Measurements from ENCODE around the gene KCTD16. TPM values are rescaled to one million over a fixed set of nuclear protein-coding genes. Genes with fewer than 3 reads are reported as not detected.

Gene KCTD16
- polyA plus RNA-seq, 1 of the 3 experiments (the other 2 are of a cell fraction), result 0.03 TPM

- 0 out of 2 replicates have a peak overlapping the region, but pooled peaks have one; percentile 14 for H2AFZ ChIP-seq (ENCODE audit: low read depth)
- H4K20me1 ChIP-seq (ENCODE audit: insufficient read depth), result no peaks in the 10 kb centered on the region
- no peak for DNase-seq
- H3K9ac ChIP-seq, result no peak overlapping the region
- H3K9me3 ChIP-seq, result no peaks in the 10 kb centered on the region
- no peak overlapping the region for H3K4me3 ChIP-seq (ENCODE audit: low read depth in 2 of 2, low read length in 1 of 2)
- H3K27me3 ChIP-seq (ENCODE audit: insufficient read depth), result no peaks in the 10 kb centered on the region
- H3K4me1 ChIP-seq (ENCODE audit: control insufficient read depth in 1 of 2, insufficient read depth in 2 of 2, low read depth in 1 of 2, low read length in 1 of 2), result peaks cover 4 to 9% of the 10 kb centered on the region in 2 experiments; a peak in 3 of 4 replicates
- H3K4me2 ChIP-seq, result no peak overlapping the region
- no peaks in the 10 kb centered on the region for H3K79me2 ChIP-seq (ENCODE audit: insufficient read depth)
- no peak for TF ChIP-seq SIN3A (IDR thresholded peaks at IDR 0.05; ENCODE audit: borderline replicate concordance, low read depth, low read length)
- TF ChIP-seq, protein P1, sequence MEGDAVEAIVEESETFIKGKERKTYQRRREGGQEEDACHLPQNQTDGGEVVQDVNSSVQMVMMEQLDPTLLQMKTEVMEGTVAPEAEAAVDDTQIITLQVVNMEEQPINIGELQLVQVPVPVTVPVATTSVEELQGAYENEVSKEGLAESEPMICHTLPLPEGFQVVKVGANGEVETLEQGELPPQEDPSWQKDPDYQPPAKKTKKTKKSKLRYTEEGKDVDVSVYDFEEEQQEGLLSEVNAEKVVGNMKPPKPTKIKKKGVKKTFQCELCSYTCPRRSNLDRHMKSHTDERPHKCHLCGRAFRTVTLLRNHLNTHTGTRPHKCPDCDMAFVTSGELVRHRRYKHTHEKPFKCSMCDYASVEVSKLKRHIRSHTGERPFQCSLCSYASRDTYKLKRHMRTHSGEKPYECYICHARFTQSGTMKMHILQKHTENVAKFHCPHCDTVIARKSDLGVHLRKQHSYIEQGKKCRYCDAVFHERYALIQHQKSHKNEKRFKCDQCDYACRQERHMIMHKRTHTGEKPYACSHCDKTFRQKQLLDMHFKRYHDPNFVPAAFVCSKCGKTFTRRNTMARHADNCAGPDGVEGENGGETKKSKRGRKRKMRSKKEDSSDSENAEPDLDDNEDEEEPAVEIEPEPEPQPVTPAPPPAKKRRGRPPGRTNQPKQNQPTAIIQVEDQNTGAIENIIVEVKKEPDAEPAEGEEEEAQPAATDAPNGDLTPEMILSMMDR (IDR thresholded peaks at IDR 0.05), result no peak
- TF ChIP-seq TCF12 (IDR thresholded peaks at IDR 0.05), result no peak
- TF ChIP-seq GABPA (IDR thresholded peaks at IDR 0.05; ENCODE audit: low read depth), result no peak
- 70% methylated on average over 2 of the region's 2 CpGs for WGBS (ENCODE audit: low lambda C conversion rate)
- peak overlapping the region in 1 of 2 experiments; percentile 9; a peak in 1 of 4 replicates for H3K27ac ChIP-seq (ENCODE audit: low read depth in 2 of 2, low read length in 1 of 2)
- peaks cover 5% of the 10 kb centered on the region for H3F3A ChIP-seq (replicated peaks; ENCODE audit: insufficient read depth)
- no peaks in the 10 kb centered on the region for H3K36me3 ChIP-seq (replicated peaks in 1 of 2; ENCODE audit: control insufficient read depth in 1 of 2, insufficient read depth in 2 of 2, low read length in 1 of 2)
- H3K9me2 ChIP-seq, result no peaks in the 10 kb centered on the region
- CTCF ChIA-PET, result interaction anchor here (1.3 to 3.5 kb wide), 2 partner anchors 11 to 20 kb away, joined by 4 to 12 read pairs; no protein-coding TSS in a partner anchor
- POLR2A ChIA-PET, result no interaction called here
Observed at GRCh38 chr5:144122081-144122480, 48.6 kb upstream of the KCTD16 start.

DNA sequence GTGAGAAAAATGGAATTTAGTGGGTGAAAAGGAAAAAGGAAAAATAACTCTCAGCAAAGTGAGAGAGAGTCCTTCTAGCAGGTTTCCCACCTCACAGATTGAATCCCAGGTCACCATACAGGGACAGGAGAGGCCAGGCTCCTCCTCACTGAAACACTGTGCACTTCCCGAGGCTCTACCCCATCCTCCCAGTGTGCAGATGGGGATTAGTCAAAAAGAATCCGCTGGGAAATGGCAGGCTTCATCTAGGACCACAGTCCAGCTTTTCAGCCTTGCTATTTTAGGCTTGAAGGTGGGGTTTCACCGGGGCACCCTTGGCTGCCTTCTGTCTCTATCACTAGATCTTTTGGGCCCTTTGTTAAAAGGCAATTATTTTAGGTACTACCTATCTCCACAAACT is 48.0 kb upstream of the KCTD16 start:
- H3K9me2 ChIP-seq, result no peaks in the 10 kb centered on the region
- no peaks in the 10 kb centered on the region for H3K9me3 ChIP-seq
- H3K4me3 ChIP-seq (ENCODE audit: low read depth in 2 of 2, low read length in 1 of 2), result no peak overlapping the region
- H3K9ac ChIP-seq, result no peak overlapping the region
- peaks cover 5% of the 10 kb centered on the region for H3F3A ChIP-seq (replicated peaks; ENCODE audit: insufficient read depth)
- ChIA-PET CTCF (interaction anchor here (1.3 to 3.5 kb wide), 2 partner anchors 10 to 19 kb away, joined by 4 to 12 read pairs; no protein-coding TSS in a partner anchor), POLR2A (no interaction called here)
- no peak for DNase-seq
- H3K79me2 ChIP-seq (ENCODE audit: insufficient read depth), result no peaks in the 10 kb centered on the region
- H2AFZ ChIP-seq (ENCODE audit: low read depth), result 0 out of 2 replicates have a peak overlapping the region, but pooled peaks have one; percentile 14
- H3K4me1 ChIP-seq (ENCODE audit: control insufficient read depth in 1 of 2, insufficient read depth in 2 of 2, low read depth in 1 of 2, low read length in 1 of 2), result peaks cover 4 to 9% of the 10 kb centered on the region in 2 experiments; a peak in 3 of 4 replicates
- H3K4me2 ChIP-seq, result no peak overlapping the region
- 80% methylated on average over 3 of the region's 3 CpGs for WGBS (ENCODE audit: low lambda C conversion rate)
- H3K27ac ChIP-seq (ENCODE audit: low read depth in 2 of 2, low read length in 1 of 2), result no peak overlapping the region
- no peaks in the 10 kb centered on the region for H3K36me3 ChIP-seq (replicated peaks in 1 of 2; ENCODE audit: control insufficient read depth in 1 of 2, insufficient read depth in 2 of 2, low read length in 1 of 2)
- no peaks in the 10 kb centered on the region for H4K20me1 ChIP-seq (ENCODE audit: insufficient read depth)
- H3K27me3 ChIP-seq (ENCODE audit: insufficient read depth), result no peaks in the 10 kb centered on the region
- no peak for TF ChIP-seq RXRA (IDR thresholded peaks at IDR 0.05; ENCODE audit: borderline replicate concordance, low read depth)
- no peak for TF ChIP-seq IRF3 (IDR thresholded peaks at IDR 0.05; ENCODE audit: low read depth, low read length)
- no peak for TF ChIP-seq GABPA (IDR thresholded peaks at IDR 0.05; ENCODE audit: low read depth)
- TF ChIP-seq TAF1 (IDR thresholded peaks at IDR 0.05; ENCODE audit: borderline replicate concordance, low read depth, low read length), result no peak
- TF ChIP-seq RFX5 (IDR thresholded peaks at IDR 0.05; ENCODE audit: low read length), result no peak
- no peak for TF ChIP-seq NRF1 (IDR thresholded peaks at IDR 0.05; ENCODE audit: low read depth, low read length)
- no peak for TF ChIP-seq FOXJ3 (CRISPR knock-in tag; IDR thresholded peaks at IDR 0.05)
- TF ChIP-seq CHD2 (IDR thresholded peaks at IDR 0.05; ENCODE audit: low read length, partially characterized antibody), result no peak
- TF ChIP-seq MAX (IDR thresholded peaks at IDR 0.05; ENCODE audit: low read depth), result no peak
- TF ChIP-seq ELF1 (IDR thresholded peaks at IDR 0.05), result no peak
- TF ChIP-seq YY1 (IDR thresholded peaks at IDR 0.05; ENCODE audit: low read depth), result no peak
- TF ChIP-seq, protein P2, sequence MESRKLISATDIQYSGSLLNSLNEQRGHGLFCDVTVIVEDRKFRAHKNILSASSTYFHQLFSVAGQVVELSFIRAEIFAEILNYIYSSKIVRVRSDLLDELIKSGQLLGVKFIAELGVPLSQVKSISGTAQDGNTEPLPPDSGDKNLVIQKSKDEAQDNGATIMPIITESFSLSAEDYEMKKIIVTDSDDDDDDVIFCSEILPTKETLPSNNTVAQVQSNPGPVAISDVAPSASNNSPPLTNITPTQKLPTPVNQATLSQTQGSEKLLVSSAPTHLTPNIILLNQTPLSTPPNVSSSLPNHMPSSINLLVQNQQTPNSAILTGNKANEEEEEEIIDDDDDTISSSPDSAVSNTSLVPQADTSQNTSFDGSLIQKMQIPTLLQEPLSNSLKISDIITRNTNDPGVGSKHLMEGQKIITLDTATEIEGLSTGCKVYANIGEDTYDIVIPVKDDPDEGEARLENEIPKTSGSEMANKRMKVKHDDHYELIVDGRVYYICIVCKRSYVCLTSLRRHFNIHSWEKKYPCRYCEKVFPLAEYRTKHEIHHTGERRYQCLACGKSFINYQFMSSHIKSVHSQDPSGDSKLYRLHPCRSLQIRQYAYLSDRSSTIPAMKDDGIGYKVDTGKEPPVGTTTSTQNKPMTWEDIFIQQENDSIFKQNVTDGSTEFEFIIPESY (IDR thresholded peaks at IDR 0.05; ENCODE audit: borderline replicate concordance, low read depth), result no peak
- TF ChIP-seq, protein P1 (IDR thresholded peaks at IDR 0.05), result no peak
- TF ChIP-seq MEF2A (IDR thresholded peaks at IDR 0.05; ENCODE audit: borderline replicate concordance, low read depth), result no peak
- no peak for TF ChIP-seq EZH2phosphoT487 (IDR thresholded peaks at IDR 0.05; ENCODE audit: borderline replicate concordance, low read depth)
- no peak for TF ChIP-seq JUND (IDR thresholded peaks at IDR 0.05)
- no peak for TF ChIP-seq GATA2 (CRISPR knock-in tag; IDR thresholded peaks at IDR 0.05)
- TF ChIP-seq POLR2AphosphoS5 (IDR thresholded peaks at IDR 0.05; ENCODE audit: low read depth, low read length), result no peak
- no peak for TF ChIP-seq RAD21 (IDR thresholded peaks at IDR 0.05; ENCODE audit: low read length)

All from SK-N-SH (cell line).